NCI-H345 treated with DMSO at 0.1 percent for 48 hours (cell line): Measurements from ENCODE around the gene SMOC1.

Experiments used
- DNase-seq: peaks from one replicate; lab custom pipeline; 2025; ENCODE audit not compliant: unreplicated experiment; lab: John Stamatoyannopoulos, UW

The SMOC1 gene

DNA sequence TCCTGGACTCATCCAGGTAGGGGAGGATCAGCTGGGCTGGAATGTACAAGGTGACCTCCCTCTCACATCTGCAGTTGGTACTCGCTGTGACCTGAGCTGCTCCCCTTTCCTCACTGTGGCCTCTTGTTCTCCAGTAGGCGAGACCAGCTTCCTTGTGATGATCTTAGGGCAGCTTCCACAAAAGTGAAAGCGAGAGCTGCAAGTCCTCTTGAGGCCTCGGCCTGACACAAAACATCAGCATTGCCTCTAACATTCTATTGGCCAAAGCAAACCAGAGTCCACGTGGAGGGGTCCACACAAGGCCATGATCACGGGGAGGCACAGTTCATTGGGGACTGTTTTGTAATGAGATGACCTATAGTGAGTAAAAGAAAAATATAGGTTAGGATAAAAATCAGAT, 127.5 kb downstream of the SMOC1 start:
- DNase-seq: no peak

DNA sequence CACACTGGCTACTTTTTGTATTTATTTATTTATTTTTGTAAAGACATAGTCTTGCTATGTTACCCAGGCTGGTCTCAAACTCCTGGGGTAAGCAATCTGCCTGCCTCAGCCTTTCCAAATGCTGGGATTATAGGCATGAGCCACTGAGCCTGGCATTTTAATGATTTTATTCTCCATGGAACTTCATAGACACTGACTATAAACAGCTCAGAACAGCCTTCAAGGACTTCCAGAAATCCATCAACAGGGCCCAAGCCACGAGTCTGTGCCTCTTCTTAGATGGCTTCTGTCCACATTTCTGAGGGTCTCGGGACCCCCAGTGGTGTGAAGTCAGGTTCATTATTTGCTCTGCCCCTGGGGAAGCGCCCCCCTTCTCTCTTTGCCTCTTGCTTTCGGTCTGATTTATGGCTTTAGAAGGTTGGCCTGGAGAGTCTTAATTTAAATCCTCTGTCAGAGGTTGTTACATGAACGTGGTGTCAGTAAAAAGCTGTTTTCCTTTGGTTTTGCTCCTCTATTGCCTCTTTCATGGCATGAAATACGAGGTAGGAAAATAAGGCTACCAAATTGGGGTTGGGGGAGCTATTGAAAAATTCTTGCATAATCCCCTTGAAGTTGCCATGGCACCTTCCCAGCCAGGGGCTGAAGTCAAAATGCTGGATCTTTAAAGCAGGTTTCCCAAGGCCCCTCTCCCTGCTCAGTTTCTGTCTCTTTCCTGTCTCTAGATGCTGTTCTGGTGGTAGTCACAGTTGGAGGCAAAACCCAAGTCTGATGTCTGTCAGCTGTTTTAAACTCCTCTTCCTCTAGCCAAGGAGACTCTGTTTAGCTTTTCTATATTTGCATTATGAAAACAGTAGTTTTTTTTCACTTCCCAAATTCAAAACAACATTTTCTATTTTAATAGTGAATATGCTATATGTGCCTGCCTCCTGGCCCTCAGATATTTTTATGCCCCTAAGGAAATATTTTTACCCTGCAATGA, 129.4 kb downstream of the SMOC1 start:
- DNase-seq: no peak

DNA sequence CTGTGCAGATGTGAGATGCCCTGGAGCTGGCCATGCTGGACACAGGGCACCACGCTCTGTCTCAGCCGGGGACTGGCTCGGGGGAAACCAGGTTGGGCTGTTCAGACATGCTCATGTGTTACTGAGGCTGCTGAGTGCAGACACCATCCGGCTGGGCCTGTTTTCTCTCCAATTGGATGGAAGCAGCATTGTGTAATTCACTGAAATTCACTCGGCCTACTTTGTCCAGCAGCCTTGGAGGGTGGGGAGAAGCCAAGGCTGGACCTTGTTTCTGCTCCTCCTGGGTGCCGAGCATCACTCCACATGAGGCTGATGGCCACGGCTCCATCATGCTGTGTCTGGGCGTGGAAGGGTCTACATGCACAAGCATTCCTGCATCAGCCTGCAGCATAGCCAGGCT, 130.7 kb downstream of the SMOC1 start:
- no peak for DNase-seq

DNA sequence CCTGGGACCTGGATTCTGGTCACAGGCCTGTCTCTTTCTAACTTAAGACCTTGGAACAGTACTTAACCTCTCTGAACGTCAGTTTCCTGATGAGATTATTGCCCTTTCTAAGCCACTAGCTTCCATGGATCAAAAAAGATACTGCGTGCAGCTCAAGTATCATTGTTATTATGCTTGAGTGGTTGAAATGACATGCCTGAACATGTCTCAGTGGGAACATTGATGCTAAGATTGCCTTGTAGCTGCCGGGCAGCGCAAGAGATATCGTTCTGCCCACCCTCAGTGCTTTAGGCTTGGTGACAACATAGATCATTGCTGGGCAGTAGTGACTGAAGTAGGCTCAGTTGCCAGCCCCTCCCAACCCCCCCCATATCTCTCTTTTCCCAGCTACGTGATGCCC, 131.9 kb downstream of the SMOC1 start:
- peak; percentile 19 for DNase-seq

DNA sequence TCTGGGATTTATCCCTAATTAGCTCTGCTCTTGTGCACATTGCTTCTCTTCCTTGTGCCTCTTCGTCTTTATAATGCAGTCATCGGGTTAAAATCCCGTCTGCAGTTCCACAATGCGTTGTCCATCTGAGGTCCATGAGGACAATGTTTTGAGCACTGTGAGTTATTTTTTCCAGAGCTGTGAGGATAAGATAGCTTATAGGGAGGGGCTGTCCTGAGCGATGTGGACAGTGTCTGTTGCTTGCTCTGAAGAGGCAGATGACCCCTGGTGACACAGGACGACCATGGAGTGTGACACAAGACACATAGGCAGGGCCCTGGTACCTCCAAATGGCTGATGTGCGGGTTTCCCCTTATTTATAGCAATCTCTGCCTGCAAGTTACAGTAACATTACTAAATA, 132.5 kb downstream of the SMOC1 start:
- no peak for DNase-seq

DNA sequence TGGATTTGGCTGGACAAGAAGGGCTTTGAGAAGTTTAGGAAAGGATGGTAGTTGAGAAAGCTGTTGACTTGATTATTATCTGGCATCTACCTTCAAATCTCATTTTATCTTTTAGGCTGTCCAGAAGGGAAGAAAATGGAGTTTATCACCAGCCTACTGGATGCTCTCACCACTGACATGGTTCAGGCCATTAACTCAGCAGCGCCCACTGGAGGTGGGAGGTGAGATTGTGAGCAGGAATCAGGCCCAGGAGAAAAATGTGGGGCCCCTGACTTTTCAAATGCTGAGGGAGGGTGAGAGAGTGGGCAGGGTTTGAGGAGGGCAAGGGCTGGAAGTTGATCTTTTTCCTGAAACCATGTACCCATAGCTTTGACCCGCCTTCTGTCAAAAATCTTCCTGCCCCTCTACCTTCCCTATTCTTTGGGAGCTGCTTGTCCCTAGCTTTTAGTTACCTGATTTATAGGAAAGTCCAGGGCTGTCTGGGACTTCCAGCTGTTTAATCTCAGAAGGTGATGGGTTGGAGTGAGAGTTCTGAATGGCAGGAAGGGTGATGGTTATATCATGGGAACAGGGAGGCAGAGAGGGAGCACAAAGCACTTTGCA, 134.2 kb downstream of the SMOC1 start:
- DNase-seq: no peak

DNA sequence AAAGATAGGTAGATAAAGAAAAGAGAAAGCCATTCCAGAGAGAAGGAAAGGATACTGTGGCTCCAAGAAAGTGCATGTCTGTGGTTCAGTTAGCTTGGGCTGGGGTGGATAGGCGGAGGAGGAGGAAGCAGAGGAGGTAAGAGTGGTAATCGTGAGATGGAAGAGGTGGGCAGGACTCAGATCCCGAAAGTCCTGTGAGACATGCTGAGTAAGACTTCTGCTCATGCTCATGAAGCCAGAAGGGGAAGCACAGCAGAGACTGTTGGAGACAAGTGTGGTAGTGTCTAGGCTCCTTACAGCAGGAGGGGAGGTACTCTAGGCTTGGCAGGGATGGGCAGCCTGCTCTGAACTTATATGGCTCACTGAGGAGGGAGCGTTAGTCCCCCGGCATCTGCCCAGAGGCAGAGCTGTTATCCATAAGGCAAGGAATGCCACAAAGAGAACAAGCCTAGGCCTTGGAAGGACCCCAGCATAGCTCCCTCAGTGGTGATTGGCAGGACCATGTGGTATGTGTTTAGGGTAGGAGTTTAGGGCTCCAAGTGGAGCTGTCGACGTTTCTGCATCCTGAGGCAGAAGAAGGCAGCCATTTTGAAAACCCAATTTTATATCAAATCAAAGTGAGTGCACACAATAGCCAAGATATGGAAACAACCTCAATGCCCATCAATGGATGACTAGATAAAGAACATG, 135.3 kb downstream of the SMOC1 start:
- no peak for DNase-seq

DNA sequence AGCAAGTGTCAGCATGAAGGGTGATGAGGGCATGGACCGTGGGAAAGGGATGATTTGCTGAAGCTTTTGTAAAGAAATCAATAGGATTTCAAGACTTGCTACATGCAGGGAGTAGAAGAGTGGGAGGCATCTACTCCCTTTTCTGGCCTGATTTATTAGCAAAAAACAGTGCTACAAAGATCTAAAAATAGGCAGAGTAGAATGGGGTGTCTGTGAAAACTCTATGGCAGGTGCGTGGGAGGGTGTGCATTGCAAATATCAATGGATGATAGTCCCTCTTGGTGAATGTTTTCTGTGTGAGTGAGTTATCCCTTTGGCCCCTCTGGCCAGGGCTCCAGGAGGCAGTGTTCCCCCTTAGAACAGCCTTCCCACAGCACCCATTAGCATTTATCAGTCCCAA, 139.0 kb downstream of the SMOC1 start:
- no peak for DNase-seq

DNA sequence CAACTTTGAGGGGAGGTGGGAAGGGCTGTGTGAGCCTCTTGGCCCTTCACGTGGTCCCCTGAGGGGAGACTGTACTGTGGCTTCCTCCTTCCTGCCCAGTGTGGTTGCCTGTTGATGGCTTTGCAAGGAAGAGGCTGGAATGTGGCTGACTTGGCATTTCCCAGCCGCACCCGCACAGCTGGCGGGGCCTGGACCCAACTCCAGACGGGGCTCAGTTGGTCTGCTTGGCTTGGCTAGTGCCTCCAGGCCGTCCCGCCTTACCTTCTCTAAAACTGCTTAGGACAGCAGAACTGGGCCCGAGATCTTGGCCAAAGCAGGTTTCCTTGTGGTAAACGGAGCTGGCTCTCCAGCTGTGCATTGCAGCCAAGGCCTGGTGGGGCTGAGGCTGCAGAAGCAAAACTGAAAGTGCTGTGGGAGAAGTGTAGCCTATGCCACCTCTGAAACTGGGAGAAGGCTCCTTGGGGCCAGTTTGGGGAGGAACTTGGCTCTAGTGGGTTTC, 139.5 kb downstream of the SMOC1 start:
- no peak for DNase-seq

DNA sequence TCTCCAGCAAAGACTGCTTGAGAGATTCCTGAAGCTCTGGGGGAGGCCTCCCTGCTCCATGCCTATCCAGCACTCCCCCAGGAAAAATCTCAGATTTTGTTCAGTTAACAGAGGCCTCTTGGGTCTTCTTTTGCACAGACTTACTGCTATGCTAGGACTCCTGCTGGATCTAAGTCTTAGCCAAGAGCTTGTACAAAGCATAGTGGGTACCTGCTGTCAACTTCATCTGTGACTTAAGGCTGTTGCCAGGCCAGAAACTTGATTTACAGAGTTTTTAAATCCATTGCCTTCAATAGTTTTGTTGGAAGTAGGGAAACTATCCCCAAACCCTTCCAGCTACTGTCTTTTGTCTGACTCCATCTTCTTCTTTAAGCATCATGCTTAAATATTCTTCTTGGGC, 140.5 kb downstream of the SMOC1 start:
- no peak for DNase-seq

DNA sequence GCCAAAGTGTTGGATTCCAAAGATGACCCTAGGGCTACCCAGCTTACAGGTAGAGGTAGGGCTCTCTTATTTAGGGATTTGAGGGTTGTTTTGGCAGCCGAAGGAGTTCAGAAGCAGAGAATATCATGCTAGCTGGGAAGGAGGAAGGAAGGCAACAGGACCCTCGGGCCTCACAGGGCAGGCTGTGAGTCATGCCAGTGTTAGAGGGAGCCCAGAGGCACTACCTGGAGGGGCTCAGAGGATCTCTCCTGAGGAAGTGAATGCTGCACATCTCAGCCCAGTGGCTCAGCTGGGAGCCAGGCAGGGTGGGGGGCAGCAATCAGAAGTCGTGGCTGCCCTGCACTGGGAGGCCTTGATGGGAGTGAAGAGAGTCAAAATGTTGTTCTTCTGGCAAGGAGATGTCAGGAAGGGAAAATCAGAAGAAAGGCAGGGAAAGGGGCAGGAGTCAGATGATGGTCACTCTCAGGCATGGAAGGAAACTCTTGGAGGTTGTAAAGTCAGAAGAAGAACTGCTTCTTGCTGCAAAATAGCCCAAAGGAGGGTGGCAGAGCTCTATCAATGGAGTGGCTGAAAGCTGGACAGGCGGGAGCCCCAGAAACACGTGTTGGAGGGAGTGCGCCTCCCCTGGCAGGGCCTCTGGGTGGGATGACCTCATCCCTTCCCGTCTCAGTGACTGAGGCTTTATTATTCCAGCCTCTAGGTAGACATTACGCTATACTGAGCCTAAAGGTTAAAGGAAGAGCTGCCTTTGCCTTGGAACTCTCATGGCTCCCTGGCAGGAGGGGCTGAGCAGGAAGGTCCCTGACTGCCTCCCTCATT, 141.3 kb downstream of the SMOC1 start:
- DNase-seq: no peak

DNA sequence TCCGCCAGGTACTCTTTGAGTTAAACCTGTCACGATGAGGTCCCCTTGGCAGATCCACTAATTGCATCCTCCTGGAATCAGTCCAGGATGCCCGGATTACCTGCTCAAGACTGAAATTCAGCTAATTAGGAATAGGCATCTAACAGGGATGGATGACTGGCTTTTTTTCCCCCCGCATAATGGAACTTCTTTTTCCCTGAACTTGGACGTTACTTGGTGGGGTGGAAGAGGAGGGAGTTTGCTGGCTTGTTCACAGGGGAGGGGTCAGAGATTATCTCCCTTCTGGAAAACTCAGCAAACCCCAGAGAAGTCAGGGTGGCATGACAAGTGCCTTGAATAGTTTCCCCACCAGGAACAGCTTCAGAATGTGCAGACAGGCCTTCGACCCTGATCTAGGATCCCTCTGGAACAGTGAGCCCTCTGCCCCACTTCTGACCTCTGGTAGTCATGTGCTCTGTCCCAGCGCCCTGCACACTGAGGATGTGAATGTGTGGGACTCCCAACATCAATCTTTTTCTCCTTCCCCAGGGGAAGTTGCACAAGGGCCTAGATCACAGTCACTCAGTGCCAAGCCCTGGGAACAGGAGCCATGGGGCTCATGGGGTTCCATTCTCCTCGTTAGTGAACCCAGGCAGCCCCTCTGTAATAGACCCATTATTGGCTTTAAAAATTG, 142.5 kb downstream of the SMOC1 start:
- DNase-seq: no peak

DNA sequence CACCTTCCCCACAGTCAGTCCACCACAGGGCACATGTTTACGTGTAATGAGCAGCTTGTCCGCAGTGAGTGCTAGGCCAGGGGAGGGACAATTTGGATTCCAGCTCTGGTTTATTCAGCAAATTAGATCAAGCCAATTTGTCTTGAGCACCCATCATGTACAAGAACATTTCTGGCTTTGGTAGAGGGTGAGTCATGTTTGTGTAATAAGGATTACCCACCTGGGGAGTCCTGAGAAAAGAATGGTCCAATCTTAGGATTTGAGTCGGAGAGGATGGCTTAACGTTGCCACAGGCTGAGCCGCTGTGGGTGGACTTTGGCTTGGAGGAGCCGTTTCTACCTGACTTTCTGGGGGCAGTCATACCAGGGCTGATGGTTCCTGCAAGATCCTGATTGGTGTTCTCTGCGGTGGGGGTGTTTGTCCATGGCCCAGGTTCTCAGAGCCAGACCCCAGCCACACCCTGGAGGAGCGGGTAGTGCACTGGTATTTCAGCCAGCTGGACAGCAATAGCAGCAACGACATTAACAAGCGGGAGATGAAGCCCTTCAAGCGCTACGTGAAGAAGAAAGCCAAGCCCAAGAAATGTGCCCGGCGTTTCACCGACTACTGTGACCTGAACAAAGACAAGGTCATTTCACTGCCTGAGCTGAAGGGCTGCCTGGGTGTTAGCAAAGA, 143.7 kb downstream of the SMOC1 start:
- no peak for DNase-seq

DNA sequence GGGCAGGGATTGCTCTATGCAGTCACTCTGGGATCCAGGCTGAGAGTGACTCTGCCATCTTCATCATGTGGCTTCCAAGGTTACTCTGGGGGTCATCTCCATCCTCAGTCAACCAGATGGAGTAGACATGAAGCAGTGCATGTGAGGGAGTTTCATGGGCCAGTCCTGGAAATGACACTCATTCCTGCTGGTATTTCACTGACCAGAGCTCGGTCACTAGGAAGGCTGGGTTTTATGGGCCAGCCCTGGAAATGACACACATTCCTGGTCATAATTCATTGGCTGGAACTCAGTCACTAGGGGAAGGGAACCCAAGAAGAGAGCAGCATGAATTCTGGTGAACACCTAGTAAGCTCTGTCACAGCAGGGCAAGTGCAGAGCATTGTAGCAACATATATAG, 144.7 kb downstream of the SMOC1 start:
- DNase-seq: no peak

DNA sequence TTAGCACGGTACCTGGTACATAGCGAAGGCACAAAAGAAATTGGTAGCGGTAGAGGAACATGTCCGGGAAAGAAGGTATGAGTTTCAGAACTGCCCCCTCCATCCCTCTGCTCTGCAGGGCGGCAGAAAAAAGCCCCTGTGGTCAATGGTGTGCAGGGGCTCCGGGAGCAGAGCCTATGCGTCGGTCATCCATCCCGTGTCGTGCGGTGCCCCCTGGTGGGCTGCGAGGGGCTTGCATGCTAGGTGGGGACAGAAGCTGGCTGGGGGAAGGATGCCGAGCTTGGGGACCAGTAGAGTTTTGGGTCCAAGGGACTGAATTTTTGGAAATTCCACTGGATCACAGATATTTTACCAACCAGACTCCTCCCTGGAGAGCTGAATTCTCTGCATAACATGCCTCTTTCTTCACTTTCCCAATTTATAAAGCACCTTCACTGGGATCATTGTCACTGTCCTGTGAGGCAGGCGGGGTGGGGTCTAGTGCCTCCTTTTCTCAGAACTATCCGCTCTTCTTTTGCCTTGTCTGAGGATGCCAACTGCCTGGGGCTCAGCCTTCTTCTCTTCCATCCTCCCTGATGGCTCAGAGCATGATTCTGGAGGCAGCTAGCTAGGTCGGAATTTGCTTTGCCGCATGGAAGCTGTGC, 148.7 kb downstream of the SMOC1 start:
- DNase-seq: peak; percentile 19

DNA sequence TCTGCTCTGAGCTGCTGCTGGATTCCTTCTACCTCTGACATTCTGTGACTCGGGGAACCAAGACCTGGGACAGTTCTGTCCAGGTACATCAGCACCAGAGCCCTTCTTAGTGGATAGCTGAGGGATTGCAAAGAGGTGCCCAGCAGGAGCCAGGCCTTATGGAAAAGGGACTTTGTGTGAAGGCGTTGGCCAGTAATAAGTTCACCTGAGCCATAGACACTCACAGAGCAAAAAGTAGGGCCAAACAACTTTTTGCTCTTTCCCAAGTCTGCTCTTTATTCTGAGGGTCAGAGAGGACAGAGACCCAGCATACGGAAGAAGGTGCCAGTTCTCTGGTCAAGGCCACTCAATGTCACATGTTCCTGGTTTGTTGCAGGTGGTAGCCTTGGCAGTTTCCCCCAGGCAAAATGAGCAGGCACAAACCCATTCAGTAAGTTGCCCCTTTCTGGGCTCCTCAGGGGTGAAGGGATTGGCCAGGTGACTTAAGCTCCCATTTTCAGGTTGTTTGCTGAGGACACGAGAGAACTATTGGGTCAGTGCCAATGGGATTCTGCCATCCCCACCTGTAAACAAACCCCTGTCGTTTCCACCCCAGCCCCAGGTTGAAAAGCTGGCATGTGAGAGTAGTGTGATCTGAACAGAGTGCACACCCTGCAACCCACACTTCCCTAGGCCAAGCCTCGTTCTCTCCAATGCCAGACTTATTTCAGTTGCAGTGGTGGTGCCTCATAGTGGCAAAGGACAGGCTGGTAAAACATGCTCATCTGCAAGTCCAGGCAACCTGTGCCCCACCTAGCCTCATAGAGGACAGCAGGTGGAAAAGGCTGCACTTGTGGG, 150.3 kb downstream of the SMOC1 start:
- DNase-seq: no peak

DNA sequence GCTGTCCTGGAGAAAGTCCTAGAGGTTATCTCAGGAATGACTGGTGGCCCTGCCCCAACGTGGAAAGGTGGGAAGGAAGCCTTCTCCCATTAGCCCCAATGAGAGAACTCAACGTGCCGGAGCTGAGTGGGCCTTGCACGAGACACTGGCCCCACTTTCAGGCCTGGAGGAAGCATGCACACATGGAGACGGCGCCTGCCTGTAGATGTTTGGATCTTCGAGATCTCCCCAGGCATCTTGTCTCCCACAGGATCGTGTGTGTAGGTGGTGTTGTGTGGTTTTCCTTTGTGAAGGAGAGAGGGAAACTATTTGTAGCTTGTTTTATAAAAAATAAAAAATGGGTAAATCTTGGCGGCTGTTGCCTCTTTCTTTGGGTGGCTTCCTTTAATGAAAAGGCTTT, 152.8 kb downstream of the SMOC1 start:
- DNase-seq: no peak

DNA sequence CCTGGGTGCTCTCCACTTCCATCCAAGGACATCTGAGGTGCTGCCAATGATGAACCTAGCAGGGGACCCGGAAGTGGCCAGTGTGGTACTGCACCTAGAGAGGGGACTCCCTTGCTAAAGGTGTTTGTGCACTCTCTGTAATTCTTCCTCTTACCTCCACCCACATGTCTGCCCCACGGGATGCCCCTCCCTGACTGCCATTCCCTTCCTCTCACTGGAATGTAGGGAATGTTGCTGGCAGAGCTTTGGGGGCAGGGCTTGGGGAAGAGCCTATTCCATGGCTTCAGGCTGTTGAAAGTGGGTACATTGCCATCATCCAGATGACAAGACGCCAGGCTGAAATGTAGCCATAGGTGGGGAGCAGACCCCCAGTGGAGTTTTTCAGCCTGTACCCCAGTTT, 153.2 kb downstream of the SMOC1 start:
- no peak for DNase-seq
